A549 (cell line): Measurements from ENCODE around the gene ERO1A. TPM values are rescaled to one million over a fixed set of nuclear protein-coding genes. Genes with fewer than 3 reads are reported as not detected.

Source experiments
- ATAC-seq, 2 experiments: fragments of 200-7000 bp in 1 of 2; fragments of >200 bp in 1 of 2; cut with Nextera tagmentation in 1 of 2; cut with Tn5 transposase in 1 of 2; 3 replicates each; pipeline versions ENCODE4 v1.8.0 to v1.9.1; 2018 to 2020; ENCODE audit warnings: mild to moderate bottlenecking in 1 of 2, moderate library complexity in 1 of 2
- CTCF ChIA-PET: fragments of 300-600 bp; sonication (Branson Sonifier 250); formaldehyde crosslinking; extraction: SDS; loops from one replicate; lab custom pipeline; 2021; ENCODE audit warnings: antibody characterized with exemption, inconsistent platforms; lab: Yijun Ruan, JAX
- POLR2A ChIA-PET: fragments of 350-600 bp; formaldehyde crosslinking; extraction: SDS; loops from one replicate; lab custom pipeline; 2021; ENCODE audit warnings: antibody characterized with exemption, inconsistent platforms; lab: Yijun Ruan, JAX
- DNase-seq, 2 experiments: peaks; one replicate each; pipeline versions ENCODE4 v3.0.0 to v3.0.0-alpha.2; 2011 to 2016; ENCODE audit warnings: low read depth in 1 of 2, low spot score in 1 of 2
- FAIRE-seq: peaks from 2 replicates; lab custom pipeline; 2011; peaks lifted over from hg19 to GRCh38; lab: Jason Lieb, UNC
- H3K27ac ChIP-seq, 2 experiments: fragments of >200 bp; sonication (Bioruptor Twin); formaldehyde crosslinking; 3 replicates each; pipeline ENCODE4 v1.5.1; 2016 to 2017
- H3K4me1 ChIP-seq: fragments of >200 bp; sonication (Bioruptor Twin); formaldehyde crosslinking; 3 replicates; pipeline ENCODE4 v1.6.1; 2016
- H3K4me2 ChIP-seq: fragments of >200 bp; sonication (Bioruptor Twin); formaldehyde crosslinking; 3 replicates; pipeline ENCODE4 v1.6.1; 2016
- H3K4me3 ChIP-seq: fragments of >200 bp; sonication (Bioruptor Twin); formaldehyde crosslinking; 3 replicates; pipeline ENCODE4 v1.5.1; 2016
- H3K9me3 ChIP-seq: fragments of >200 bp; sonication (Bioruptor Twin); formaldehyde crosslinking; 3 replicates; pipeline ENCODE4 v1.6.1; 2016
- CHD2 ChIP-seq: fragments of 150-350 bp; IDR thresholded peaks from 2 replicates; pipeline ENCODE4 v1.6.1; 2014; ENCODE audit warnings: low read length; ENCODE audit not compliant: partially characterized antibody
- EP300 ChIP-seq, 2 experiments: fragments of >200 bp; sonication (Bioruptor Twin); formaldehyde crosslinking; IDR thresholded peaks; 2 replicates in 1 of 2; 3 replicates in 1 of 2; pipeline ENCODE4 v1.6.1; 2016 to 2017
- FOSL2 ChIP-seq, 2 experiments: fragments of 450-650 bp in 1 of 2; fragments of >200 bp in 1 of 2; sonication (Bioruptor Twin) in 1 of 2; formaldehyde crosslinking; IDR thresholded peaks; 2 replicates each; pipeline versions ENCODE4 v1.5.0 to v1.6.1; 2016 to 2020; ENCODE audit warnings: mild to moderate bottlenecking in 1 of 2, moderate library complexity in 1 of 2
- FOXS1 ChIP-seq: fragments of 250-450 bp; sonication (Bioruptor Pico); IDR thresholded peaks from 2 replicates; pipeline ENCODE4 v1.5.0; 2020; ENCODE audit warnings: mild to moderate bottlenecking, moderate library complexity
- GATA3 ChIP-seq: IDR thresholded peaks from 2 replicates; pipeline ENCODE4 v1.6.1; 2012; ENCODE audit warnings: borderline replicate concordance
- HDAC2 ChIP-seq: fragments of 200-600 bp; sonication (generic); IDR thresholded peaks from 2 replicates; pipeline ENCODE4 v1.6.1; 2016
- KDM1A ChIP-seq: fragments of 200-600 bp; sonication (generic); IDR thresholded peaks from 2 replicates; pipeline ENCODE4 v1.6.1; 2016; ENCODE audit warnings: low read depth, mild to moderate bottlenecking
- MAFK ChIP-seq: fragments of 450-650 bp; IDR thresholded peaks from 2 replicates; pipeline ENCODE4 v1.6.1; 2014; ENCODE audit not compliant: partially characterized antibody
- MYC ChIP-seq: IDR thresholded peaks from 2 replicates; pipeline ENCODE4 v1.6.1; 2012; ENCODE audit warnings: mild to moderate bottlenecking, inconsistent platforms, low read length, improper control_type of control experiment, borderline replicate concordance
- POLR2A ChIP-seq: IDR thresholded peaks from 2 replicates; pipeline ENCODE4 v1.6.1; 2012; ENCODE audit warnings: mild to moderate bottlenecking, low read length
- POLR2AphosphoS2 ChIP-seq: conservative IDR thresholded peaks from 2 replicates; pipeline ENCODE4 v1.6.1; 2012; ENCODE audit warnings: low read length, improper control_type of control experiment, inconsistent platforms
- SMC3 ChIP-seq: fragments of >200 bp; sonication (Bioruptor Twin); formaldehyde crosslinking; IDR thresholded peaks from 3 replicates; pipeline ENCODE4 v1.6.1; 2018; ENCODE audit warnings: inconsistent platforms
- TP53 ChIP-seq: fragments of 250-450 bp; sonication (Bioruptor Pico); IDR thresholded peaks from 2 replicates; pipeline ENCODE4 v1.5.0; 2021; ENCODE audit warnings: mild to moderate bottlenecking, moderate library complexity
- ZNF302 ChIP-seq: fragments of 250-450 bp; sonication (Bioruptor Pico); IDR thresholded peaks from 2 replicates; pipeline ENCODE4 v1.9.0; 2021; ENCODE audit warnings: inconsistent platforms, mild to moderate bottlenecking, moderate library complexity
- WGBS: methylation state at CpG from one replicate; pipeline ENCODE4 v1.1.6; 2017; ENCODE audit errors: missing lambda C conversion rate; 5-methylcytosine and 5-hydroxymethylcytosine counted together
- polyA plus RNA-seq, 4 experiments: library from polyadenylated mRNA; depleted of rRNA in 3 of 4; stranded (reverse); fragments of >200 nt; fragmentation: RNase III in 1 of 4; extraction: RNeasy Plus Mini Kit Qiagen cat#74134 plus additional on column Dnase treatment in 1 of 4; gene quantifications; 2 replicates in 3 of 4; 3 replicates in 1 of 4; pipeline ENCODE4 v1.2.3, GENCODE V29; 2011 to 2017
- TF ChIP-seq, protein P1 (sequence below): fragments of >200 bp; sonication (Bioruptor Twin); formaldehyde crosslinking; IDR thresholded peaks from 3 replicates; pipeline ENCODE4 v1.5.1; 2016
- TF ChIP-seq, protein P2 (sequence below): IDR thresholded peaks from 2 replicates; pipeline ENCODE4 v1.6.1; 2012
- TF ChIP-seq, protein P3 (sequence below): fragments of 450-650 bp; IDR thresholded peaks from 2 replicates; pipeline ENCODE4 v1.6.1; 2014; ENCODE audit warnings: antibody characterized with exemption

The ERO1A gene
- polyA plus RNA-seq, 2 of the 4 experiments (the other 2 are of a cell fraction): 39.2 to 69.1 TPM

DNA sequence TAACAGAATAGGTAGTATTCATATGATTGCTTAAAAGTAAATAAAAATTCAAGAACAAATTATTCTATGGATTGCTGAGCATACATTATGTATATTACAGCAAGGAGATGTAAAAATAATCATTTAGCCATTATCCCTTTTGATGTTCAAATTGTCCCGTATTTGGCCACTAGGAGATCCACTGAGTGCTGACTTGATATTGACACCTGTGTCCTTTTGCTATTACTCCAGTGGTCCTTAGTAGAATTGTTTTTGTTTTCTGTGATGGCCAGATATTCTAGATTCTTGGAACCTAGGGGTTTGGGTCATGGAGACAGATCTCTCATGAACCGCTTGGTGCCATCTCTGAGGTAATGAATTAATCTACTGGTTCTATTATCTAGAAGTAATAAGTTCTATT, 16.8 kb downstream of the ERO1A start:
- H3K9me3 ChIP-seq: no peaks in the 10 kb centered on the region
- FAIRE-seq: no peak
- DNase-seq: peak; percentile 26 to 34
- peak; percentile 70 to 71; a peak in 4 of 6 replicates for ATAC-seq
- no peak overlapping the region for H3K4me3 ChIP-seq
- no peak overlapping the region for H3K4me2 ChIP-seq
- CTCF ChIA-PET: interaction anchor here (1.0 kb wide), 1 partner anchor 17 kb away, joined by 3 read pairs; the partner anchor contains the start of gene ERO1A
- WGBS: 86% methylated on average over 2 of the region's 2 CpGs
- TF ChIP-seq, protein P1, sequence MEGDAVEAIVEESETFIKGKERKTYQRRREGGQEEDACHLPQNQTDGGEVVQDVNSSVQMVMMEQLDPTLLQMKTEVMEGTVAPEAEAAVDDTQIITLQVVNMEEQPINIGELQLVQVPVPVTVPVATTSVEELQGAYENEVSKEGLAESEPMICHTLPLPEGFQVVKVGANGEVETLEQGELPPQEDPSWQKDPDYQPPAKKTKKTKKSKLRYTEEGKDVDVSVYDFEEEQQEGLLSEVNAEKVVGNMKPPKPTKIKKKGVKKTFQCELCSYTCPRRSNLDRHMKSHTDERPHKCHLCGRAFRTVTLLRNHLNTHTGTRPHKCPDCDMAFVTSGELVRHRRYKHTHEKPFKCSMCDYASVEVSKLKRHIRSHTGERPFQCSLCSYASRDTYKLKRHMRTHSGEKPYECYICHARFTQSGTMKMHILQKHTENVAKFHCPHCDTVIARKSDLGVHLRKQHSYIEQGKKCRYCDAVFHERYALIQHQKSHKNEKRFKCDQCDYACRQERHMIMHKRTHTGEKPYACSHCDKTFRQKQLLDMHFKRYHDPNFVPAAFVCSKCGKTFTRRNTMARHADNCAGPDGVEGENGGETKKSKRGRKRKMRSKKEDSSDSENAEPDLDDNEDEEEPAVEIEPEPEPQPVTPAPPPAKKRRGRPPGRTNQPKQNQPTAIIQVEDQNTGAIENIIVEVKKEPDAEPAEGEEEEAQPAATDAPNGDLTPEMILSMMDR: peak; percentile 22; the same call in 1 of the 3 replicates
- TF ChIP-seq KDM1A: no peak
- TF ChIP-seq, all 56 proteins: peak for 1
- H3K4me1 ChIP-seq: no peaks in the 10 kb centered on the region
- POLR2A ChIA-PET: no interaction called here
- no peak overlapping the region for H3K27ac ChIP-seq

DNA sequence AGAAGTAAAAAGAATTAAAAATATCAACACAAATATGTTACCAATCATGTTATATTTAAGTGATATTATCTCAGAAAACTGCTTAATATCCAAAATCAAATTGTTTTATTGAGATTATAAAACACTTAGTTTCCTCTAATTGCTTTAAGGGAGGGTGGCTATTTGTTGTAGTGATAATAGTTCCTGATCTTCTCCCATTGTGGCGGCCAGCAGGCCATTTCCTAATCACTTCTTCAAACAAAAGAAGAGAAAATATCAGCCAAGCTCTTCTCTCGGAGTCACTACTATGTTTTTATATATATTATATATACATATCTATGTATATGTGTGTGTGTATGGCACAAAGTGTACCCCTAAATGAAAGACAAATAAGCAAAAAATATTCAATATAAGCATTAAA, 31.5 kb downstream of the ERO1A start:
- Histone ChIP-seq H3K9me3 (no peaks in the 10 kb centered on the region), H3K27ac (no peak overlapping the region), H3K4me1 (no peaks in the 10 kb centered on the region), H3K4me2 (no peak overlapping the region), H3K4me3 (no peak overlapping the region)
- DNase-seq (no peak), ATAC-seq (no peak), FAIRE-seq (no peak)
- CTCF ChIA-PET: no interaction called here
- POLR2A ChIA-PET: no interaction called here
- WGBS: 85% methylated on average over 2 of the region's 2 CpGs
- TF ChIP-seq FOSL2 (IDR thresholded peaks at IDR 0.05): no peak
- no peak for TF ChIP-seq FOSL2 (CRISPR knock-in tag; IDR thresholded peaks at IDR 0.05)
- TF ChIP-seq POLR2AphosphoS2: no peak
- no peak for TF ChIP-seq GATA3
- TF ChIP-seq MAFK: no peak
- TF ChIP-seq SMC3: no peak
- TF ChIP-seq, all 56 proteins: peak for 0

DNA sequence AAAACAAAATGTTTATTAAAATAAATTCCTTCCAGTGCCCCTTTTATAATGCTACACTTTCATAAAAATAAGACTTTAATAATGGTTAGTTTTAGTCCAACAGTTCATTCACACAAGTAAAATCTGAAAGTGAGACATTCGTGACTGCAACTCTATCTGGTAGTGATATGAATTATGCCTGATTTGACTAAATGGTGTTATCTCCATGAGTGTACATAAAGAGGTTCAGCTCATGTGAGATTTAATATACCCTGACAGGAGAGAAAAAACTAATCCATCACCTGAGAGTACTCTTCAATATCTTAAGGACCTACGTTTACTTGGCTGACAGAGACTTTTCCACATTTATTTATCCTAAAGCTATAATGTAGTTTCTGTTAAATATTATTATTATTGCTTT, 34.0 kb downstream of the ERO1A start:
- Histone ChIP-seq H3K27ac (no peak overlapping the region), H3K4me2 (no peak overlapping the region), H3K9me3 (no peaks in the 10 kb centered on the region), H3K4me3 (no peak overlapping the region), H3K4me1 (no peaks in the 10 kb centered on the region)
- TF ChIP-seq HDAC2: no peak
- TF ChIP-seq ZNF302 (CRISPR knock-in tag): no peak
- TF ChIP-seq FOXS1 (CRISPR knock-in tag): no peak
- TF ChIP-seq TP53 (CRISPR knock-in tag): no peak
- TF ChIP-seq POLR2A: no peak
- no peak for TF ChIP-seq SMC3
- TF ChIP-seq, protein P2, sequence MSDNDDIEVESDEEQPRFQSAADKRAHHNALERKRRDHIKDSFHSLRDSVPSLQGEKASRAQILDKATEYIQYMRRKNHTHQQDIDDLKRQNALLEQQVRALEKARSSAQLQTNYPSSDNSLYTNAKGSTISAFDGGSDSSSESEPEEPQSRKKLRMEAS: no peak
- TF ChIP-seq CHD2: no peak
- CTCF ChIA-PET: interaction anchor here (0.6 to 0.7 kb wide), 2 partner anchors 10 to 156 kb away, joined by 3 read pairs; no protein-coding TSS in a partner anchor
- no peak for DNase-seq
- no peak for FAIRE-seq
- no peak for ATAC-seq
- WGBS: 93% methylated on average over 2 of the region's 2 CpGs
- POLR2A ChIA-PET: no interaction called here

DNA sequence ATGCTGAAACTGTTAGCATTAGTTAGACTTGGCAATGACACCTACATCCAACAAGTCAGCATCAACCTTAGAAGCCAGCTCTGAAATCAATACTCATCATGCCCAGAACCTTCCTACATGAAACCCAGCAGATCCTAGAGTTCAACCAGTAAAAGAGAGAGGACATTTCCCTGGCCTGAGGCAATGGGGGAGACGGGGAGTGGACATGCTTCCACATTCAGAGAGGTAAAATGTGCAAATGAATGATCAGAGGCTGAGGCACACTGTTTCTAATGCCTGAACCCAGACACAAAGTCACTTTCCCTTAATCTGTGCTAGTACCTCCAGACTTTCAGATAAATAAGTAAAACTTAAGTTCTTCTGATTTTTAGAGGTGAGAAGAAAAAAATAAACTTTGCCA, 34.5 kb downstream of the ERO1A start:
- no peak for ATAC-seq
- FAIRE-seq: no peak
- TF ChIP-seq EP300 (IDR thresholded peaks at IDR 0.05): no peak
- TF ChIP-seq, protein P2: no peak
- TF ChIP-seq, protein P3, sequence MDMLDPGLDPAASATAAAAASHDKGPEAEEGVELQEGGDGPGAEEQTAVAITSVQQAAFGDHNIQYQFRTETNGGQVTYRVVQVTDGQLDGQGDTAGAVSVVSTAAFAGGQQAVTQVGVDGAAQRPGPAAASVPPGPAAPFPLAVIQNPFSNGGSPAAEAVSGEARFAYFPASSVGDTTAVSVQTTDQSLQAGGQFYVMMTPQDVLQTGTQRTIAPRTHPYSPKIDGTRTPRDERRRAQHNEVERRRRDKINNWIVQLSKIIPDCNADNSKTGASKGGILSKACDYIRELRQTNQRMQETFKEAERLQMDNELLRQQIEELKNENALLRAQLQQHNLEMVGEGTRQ: no peak
- no peak for TF ChIP-seq MYC
- 79% methylated on average over 1 of the region's 1 CpG for WGBS
- H3K9me3 ChIP-seq: no peaks in the 10 kb centered on the region
- no peak overlapping the region for H3K27ac ChIP-seq
- no peak overlapping the region for H3K4me3 ChIP-seq
- POLR2A ChIA-PET: no interaction called here
- no peak for DNase-seq
- no peak overlapping the region for H3K4me2 ChIP-seq
- no peaks in the 10 kb centered on the region for H3K4me1 ChIP-seq
- CTCF ChIA-PET: interaction anchor here (0.7 kb wide), 1 partner anchor 157 kb away, joined by 3 read pairs; no protein-coding TSS in a partner anchor
